GM12873 (cell line): ENCODE data around the gene MAN1B1.

Experiments
- CTCF ChIP-seq: IDR thresholded peaks from 2 replicates; pipeline ENCODE4 v1.5.1; 2012; ENCODE audit warnings: low read depth, mild to moderate bottlenecking, moderate library complexity, low read length, control low read depth; ENCODE audit not compliant: insufficient read depth; ENCODE audit errors: missing control alignments

Gene MAN1B1

GRCh38 chr9:137064027-137064879, 22.5 kb upstream of the MAN1B1 start:
- peak; percentile 91 for TF ChIP-seq CTCF

DNA sequence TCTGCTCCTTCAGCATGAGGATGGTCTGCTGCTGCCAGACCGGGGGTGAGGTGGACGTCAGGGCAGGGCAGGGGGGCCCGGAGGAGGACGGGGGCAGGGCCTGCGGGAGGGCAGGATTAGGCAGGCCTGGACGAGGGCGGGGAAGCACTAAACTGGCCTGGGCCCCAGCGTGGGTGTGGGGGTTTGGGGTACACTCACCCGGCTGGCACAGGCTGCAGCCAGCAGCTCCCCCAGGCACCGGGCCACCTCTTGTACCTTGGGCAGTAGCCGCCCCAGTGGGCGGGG, 22.0 kb upstream of the MAN1B1 start:
- no peak for TF ChIP-seq CTCF

DNA sequence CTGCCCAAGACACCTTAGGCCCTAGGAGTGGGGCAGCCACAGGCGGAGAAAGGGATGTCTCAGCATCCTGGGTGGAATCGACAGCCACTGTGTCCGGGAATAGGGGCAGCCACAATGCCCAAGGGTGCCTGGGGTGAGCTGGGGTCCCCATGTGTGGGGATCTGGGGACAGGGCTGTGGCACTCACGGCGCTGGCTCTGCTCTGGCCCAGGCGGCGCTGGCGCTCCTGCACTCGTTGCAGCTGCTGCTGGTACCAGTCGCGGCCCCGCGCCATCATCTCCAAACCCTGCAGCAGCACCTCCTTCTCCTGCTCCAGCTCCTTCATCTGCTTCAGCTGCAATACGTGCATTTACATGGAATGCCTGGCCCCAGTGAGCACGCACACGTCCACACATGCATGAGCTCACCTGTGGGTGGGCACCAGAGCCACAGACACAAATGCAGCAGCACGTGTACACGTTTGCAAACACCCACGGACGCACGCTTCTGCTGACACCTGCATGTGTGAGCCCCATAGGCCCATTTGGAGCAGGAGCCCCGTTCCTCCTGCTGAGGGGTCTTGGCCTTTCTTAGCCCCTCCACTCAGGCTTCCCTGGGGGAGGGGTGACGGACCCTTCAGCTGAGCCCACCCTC, 21.3 kb upstream of the MAN1B1 start:
- TF ChIP-seq CTCF = no peak

- TF ChIP-seq CTCF = no peak
Observed at GRCh38 chr9:137066096-137066861, 20.5 kb upstream of the MAN1B1 start.

DNA sequence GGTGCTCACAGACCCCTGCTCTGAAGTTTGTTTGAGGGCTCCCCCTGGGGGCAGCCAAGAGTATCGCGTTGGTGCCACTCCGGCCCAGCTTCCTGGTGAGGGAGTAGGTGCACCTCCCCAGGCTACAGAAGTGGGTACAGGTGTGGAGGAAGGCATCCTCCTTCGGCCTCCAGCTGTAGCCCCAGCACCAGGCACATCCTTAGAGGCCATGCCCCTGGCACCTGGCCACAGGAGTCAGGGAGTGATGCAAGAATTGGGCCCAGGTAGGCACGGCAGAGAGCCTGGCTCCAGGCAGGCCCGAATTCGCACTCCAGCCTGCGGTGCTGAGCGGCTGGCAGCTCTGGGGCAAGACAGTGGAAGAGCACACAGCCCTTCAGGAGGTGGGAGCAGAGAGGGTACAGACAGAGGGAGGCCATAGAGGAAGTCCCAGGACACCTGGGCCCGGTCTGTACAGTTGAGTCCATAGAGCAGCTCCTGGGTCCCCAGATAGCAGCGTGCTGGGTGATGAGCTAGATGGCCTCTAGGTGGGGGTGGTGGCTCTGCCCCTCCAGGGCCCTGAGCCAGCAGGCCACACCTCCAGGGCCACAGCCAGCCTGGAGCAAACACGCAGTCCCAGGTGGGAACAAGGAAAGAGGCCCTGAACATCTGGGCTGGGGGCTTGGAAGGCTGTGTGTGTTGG, 18.8 kb upstream of the MAN1B1 start:
- TF ChIP-seq CTCF = peak; percentile 89

GRCh38 chr9:137068539-137069507, 18.0 kb upstream of the MAN1B1 start:
- TF ChIP-seq CTCF = no peak
